ENCODE data around the gene SORCS2. TPM values are rescaled to one million over a fixed set of nuclear protein-coding genes. Genes with fewer than 3 reads are reported as not detected.
A peak's percentile ranks its signal among the peaks of the same experiment; 100 is the strongest.

The SORCS2 gene
- polyA plus RNA-seq, 1 of the 3 experiments (the other 2 are of a cell fraction), result 1.6 TPM

DNA sequence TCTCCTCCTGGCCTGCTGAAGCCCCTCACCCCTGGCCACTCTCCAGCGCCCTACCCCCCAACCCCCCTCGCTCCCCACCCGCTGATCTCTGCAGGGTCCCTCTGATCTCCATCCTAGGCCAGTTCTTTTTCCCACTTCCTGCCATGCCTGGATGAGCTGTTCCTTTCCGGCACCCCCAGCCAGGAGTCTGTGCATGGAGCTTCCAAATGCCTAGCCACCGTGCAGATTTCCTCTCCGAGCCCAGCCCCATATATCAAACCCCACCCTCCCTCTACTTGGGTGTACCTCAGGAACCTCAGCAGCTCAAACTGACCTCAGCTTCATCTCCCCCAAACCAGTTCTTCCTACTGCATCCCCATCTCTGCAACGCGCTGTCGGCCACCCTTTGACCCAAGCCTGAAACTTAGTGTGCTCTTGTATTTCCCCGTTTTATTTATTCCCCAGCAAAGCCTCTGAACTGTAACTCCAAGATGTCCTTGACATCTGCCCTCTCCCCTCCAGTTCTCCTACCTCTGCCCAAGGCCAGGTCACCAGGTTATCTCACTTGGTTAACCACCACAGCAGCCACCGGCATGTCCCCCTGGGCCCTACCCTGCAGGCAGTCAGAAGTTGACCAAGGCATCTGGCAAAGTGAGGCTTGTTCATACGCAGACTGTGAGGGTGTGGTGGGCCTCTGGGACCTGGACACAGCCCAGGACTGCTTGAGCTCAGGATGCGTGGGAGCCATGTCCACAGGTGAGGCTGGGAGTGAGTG is 437.3 kb downstream of the SORCS2 start:
- Histone ChIP-seq H3K4me3 (ENCODE audit: low read depth in 2 of 2, low read length in 1 of 2) (no peak overlapping the region; a peak in 1 of 4 replicates), H3K4me2 (peak overlapping the region; percentile 78; the same call in 1 of the 2 replicates), H3K27me3 (ENCODE audit: insufficient read depth) (no peaks in the 10 kb centered on the region), H2AFZ (ENCODE audit: low read depth) (no peak overlapping the region), H3K9ac (peak overlapping the region; percentile 73; the same call in 1 of the 2 replicates), H3K9me2 (no peaks in the 10 kb centered on the region), H4K20me1 (ENCODE audit: insufficient read depth) (no peaks in the 10 kb centered on the region), H3K4me1 (ENCODE audit: control insufficient read depth in 1 of 2, insufficient read depth in 2 of 2, low read depth in 1 of 2, low read length in 1 of 2) (peaks cover 16 to 28% of the 10 kb centered on the region in 2 experiments; a peak in 3 of 4 replicates), H3F3A (replicated peaks; ENCODE audit: insufficient read depth) (peaks cover 28% of the 10 kb centered on the region), H3K9me3 (no peaks in the 10 kb centered on the region), H3K27ac (ENCODE audit: low read depth in 2 of 2, low read length in 1 of 2) (peak overlapping the region in 1 of 2 experiments; percentile 98; a peak in 2 of 4 replicates), H3K79me2 (ENCODE audit: insufficient read depth) (no peaks in the 10 kb centered on the region), H3K36me3 (replicated peaks in 1 of 2; ENCODE audit: control insufficient read depth in 1 of 2, insufficient read depth in 2 of 2, low read length in 1 of 2) (no peaks in the 10 kb centered on the region)
- ChIA-PET CTCF (interaction anchor here (1.1 to 1.3 kb wide), 2 partner anchors 11 to 478 kb away, joined by 3 read pairs; no protein-coding TSS in a partner anchor), POLR2A (no interaction called here)
- TF ChIP-seq FOXM1 (IDR thresholded peaks at IDR 0.05; ENCODE audit: low read depth) (no peak), GATA2 (CRISPR knock-in tag; IDR thresholded peaks at IDR 0.05) (no peak), GABPA (IDR thresholded peaks at IDR 0.05; ENCODE audit: low read depth) (no peak), TAF1 (IDR thresholded peaks at IDR 0.05; ENCODE audit: borderline replicate concordance, low read depth, low read length) (no peak)
- no peak for DNase-seq
- WGBS (ENCODE audit: low lambda C conversion rate), result 86% methylated on average over 13 of the region's 13 CpGs

- 9% methylated on average over 17 of the region's 17 CpGs for whole genome bisulfite sequencing (ENCODE audit: low lambda C conversion rate)
- Histone ChIP-seq H3K9me3 (no peaks in the 10 kb centered on the region), H3K9me2 (no peaks in the 10 kb centered on the region), H2AFZ (ENCODE audit: low read depth) (no peak overlapping the region), H3F3A (replicated peaks; ENCODE audit: insufficient read depth) (peaks cover 22% of the 10 kb centered on the region), H3K27ac (ENCODE audit: low read depth in 2 of 2, low read length in 1 of 2) (peak overlapping the region; percentile 48 to 98; a peak in 3 of 4 replicates), H3K4me1 (ENCODE audit: control insufficient read depth in 1 of 2, insufficient read depth in 2 of 2, low read depth in 1 of 2, low read length in 1 of 2) (peaks cover 9 to 19% of the 10 kb centered on the region in 2 experiments; a peak in 3 of 4 replicates), H3K79me2 (ENCODE audit: insufficient read depth) (no peaks in the 10 kb centered on the region), H3K4me3 (ENCODE audit: low read depth in 2 of 2, low read length in 1 of 2) (peak overlapping the region; percentile 30 to 52; a peak in 2 of 4 replicates), H4K20me1 (ENCODE audit: insufficient read depth) (no peaks in the 10 kb centered on the region), H3K4me2 (peak overlapping the region; percentile 78), H3K9ac (peak overlapping the region; percentile 73), H3K27me3 (ENCODE audit: insufficient read depth) (no peaks in the 10 kb centered on the region), H3K36me3 (replicated peaks in 1 of 2; ENCODE audit: control insufficient read depth in 1 of 2, insufficient read depth in 2 of 2, low read length in 1 of 2) (no peaks in the 10 kb centered on the region)
- CTCF ChIA-PET, result interaction anchor here (0.6 kb wide), 1 partner anchor 34 kb away, joined by 3 read pairs; no protein-coding TSS in a partner anchor
- DNase-seq, result peak; percentile 75
- POLR2A ChIA-PET, result no interaction called here
- no peak for TF ChIP-seq IRF3 (IDR thresholded peaks at IDR 0.05; ENCODE audit: low read depth, low read length)
- peak; percentile 79 for TF ChIP-seq TCF12 (IDR thresholded peaks at IDR 0.05)
- TF ChIP-seq GATA2 (CRISPR knock-in tag; IDR thresholded peaks at IDR 0.05), result no peak
- peak; percentile 97 for TF ChIP-seq NFIC (IDR thresholded peaks at IDR 0.05; ENCODE audit: borderline replicate concordance)
- no peak for TF ChIP-seq SIN3A (IDR thresholded peaks at IDR 0.05; ENCODE audit: borderline replicate concordance, low read depth, low read length)
- peak; percentile 16; the same call in 1 of the 2 replicates for TF ChIP-seq CTCF (IDR thresholded peaks at IDR 0.05)
- peak; percentile 83; the same call in 1 of the 2 replicates for TF ChIP-seq MEF2A (IDR thresholded peaks at IDR 0.05; ENCODE audit: borderline replicate concordance, low read depth)
- TF ChIP-seq SMC3 (IDR thresholded peaks at IDR 0.05; ENCODE audit: low read depth, low read length), result 0 out of 2 replicates have a peak, but pooled peaks have one; percentile 4
- peak; percentile 62; the same call in 1 of the 2 replicates for TF ChIP-seq JUND (IDR thresholded peaks at IDR 0.05)
- peak; percentile 41 for TF ChIP-seq PBX3 (IDR thresholded peaks at IDR 0.05)
- no peak for TF ChIP-seq CHD2 (IDR thresholded peaks at IDR 0.05; ENCODE audit: low read length, partially characterized antibody)
- TF ChIP-seq, protein P1, sequence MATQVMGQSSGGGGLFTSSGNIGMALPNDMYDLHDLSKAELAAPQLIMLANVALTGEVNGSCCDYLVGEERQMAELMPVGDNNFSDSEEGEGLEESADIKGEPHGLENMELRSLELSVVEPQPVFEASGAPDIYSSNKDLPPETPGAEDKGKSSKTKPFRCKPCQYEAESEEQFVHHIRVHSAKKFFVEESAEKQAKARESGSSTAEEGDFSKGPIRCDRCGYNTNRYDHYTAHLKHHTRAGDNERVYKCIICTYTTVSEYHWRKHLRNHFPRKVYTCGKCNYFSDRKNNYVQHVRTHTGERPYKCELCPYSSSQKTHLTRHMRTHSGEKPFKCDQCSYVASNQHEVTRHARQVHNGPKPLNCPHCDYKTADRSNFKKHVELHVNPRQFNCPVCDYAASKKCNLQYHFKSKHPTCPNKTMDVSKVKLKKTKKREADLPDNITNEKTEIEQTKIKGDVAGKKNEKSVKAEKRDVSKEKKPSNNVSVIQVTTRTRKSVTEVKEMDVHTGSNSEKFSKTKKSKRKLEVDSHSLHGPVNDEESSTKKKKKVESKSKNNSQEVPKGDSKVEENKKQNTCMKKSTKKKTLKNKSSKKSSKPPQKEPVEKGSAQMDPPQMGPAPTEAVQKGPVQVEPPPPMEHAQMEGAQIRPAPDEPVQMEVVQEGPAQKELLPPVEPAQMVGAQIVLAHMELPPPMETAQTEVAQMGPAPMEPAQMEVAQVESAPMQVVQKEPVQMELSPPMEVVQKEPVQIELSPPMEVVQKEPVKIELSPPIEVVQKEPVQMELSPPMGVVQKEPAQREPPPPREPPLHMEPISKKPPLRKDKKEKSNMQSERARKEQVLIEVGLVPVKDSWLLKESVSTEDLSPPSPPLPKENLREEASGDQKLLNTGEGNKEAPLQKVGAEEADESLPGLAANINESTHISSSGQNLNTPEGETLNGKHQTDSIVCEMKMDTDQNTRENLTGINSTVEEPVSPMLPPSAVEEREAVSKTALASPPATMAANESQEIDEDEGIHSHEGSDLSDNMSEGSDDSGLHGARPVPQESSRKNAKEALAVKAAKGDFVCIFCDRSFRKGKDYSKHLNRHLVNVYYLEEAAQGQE (IDR thresholded peaks at IDR 0.05; ENCODE audit: low read depth, low read length), result peak; percentile 39; the same call in 1 of the 2 replicates
Observed at GRCh38 chr4:7630568-7631287, 438.4 kb downstream of the SORCS2 start.

All from SK-N-SH (cell line).